Muscle layer of duodenum (tissue), 2 donors: ENCODE results near the gene POLN.
"Not testable (repeated sequence)": the region's sequence is repeated elsewhere in the genome, so short reads cannot be mapped to it uniquely, and the experiment has no call there.

Experiments used
- H3K27ac ChIP-seq: one replicate; pipeline ENCODE4 v1.7.0; 2013; ENCODE audit warnings: mild to moderate bottlenecking, low read length
- H3K27me3 ChIP-seq: one replicate; pipeline ENCODE4 v1.7.0; 2013; ENCODE audit warnings: low read depth, mild to moderate bottlenecking, control low read depth, low read length
- H3K36me3 ChIP-seq, 2 donors: one replicate each; pipeline ENCODE4 v1.7.0; 2013; ENCODE audit warnings: low read length in 2 of 2, control low read depth in 1 of 2, mild to moderate bottlenecking in 1 of 2; ENCODE audit not compliant: insufficient read depth in 2 of 2, control insufficient read depth in 1 of 2
- H3K4me1 ChIP-seq, 2 donors: one replicate each; pipeline ENCODE4 v1.7.0; 2013; ENCODE audit warnings: low read length in 2 of 2, mild to moderate bottlenecking in 2 of 2, control low read depth in 1 of 2, moderate library complexity in 1 of 2; ENCODE audit not compliant: insufficient read depth in 2 of 2, control insufficient read depth in 1 of 2
- H3K4me3 ChIP-seq, 2 donors: one replicate each; pipeline ENCODE4 v1.7.0; 2013; ENCODE audit warnings: low read length in 2 of 2, low read depth in 1 of 2, mild to moderate bottlenecking in 1 of 2
- H3K9me3 ChIP-seq, 2 donors: one replicate each; pipeline ENCODE4 v1.7.0; 2013; ENCODE audit warnings: low read length in 2 of 2, control low read depth in 1 of 2, mild to moderate bottlenecking in 1 of 2; ENCODE audit not compliant: control insufficient read depth in 1 of 2
- donor health status: healthy.

POLN gene

GRCh38 chr4:2040391-2041238 is 201.3 kb downstream of the POLN start:
- no peak overlapping the region for H3K27ac ChIP-seq
- peaks cover 3% of the 10 kb centered on the region for H3K27me3 ChIP-seq

GRCh38 chr4:2036866-2037265 is 205.1 kb downstream of the POLN start:
- no peaks in the 10 kb centered on the region for H3K27me3 ChIP-seq
- H3K9me3 ChIP-seq, result no peaks in the 10 kb centered on the region
- H3K36me3 ChIP-seq, result no peaks in the 10 kb centered on the region
- peaks cover 0 to 15% of the 10 kb centered on the region in 2 donors for H3K4me1 ChIP-seq
- H3K4me3 ChIP-seq, result peak overlapping the region in 1 of 2 donors; percentile 2
- no peak overlapping the region for H3K27ac ChIP-seq

More at GRCh38 chr4:2040391-2041238, 201.3 kb downstream of the POLN start:
- no peaks in the 10 kb centered on the region for H3K36me3 ChIP-seq
- H3K4me3 ChIP-seq, result peak overlapping the region in 1 of 2 donors; percentile 89
- H3K9me3 ChIP-seq, result peaks cover 0 to 3% of the 10 kb centered on the region in 2 donors
- H3K4me1 ChIP-seq, result peaks cover 0 to 23% of the 10 kb centered on the region in 2 donors

GRCh38 chr4:2036327-2036726 is 205.6 kb downstream of the POLN start:
- no peaks in the 10 kb centered on the region for H3K27me3 ChIP-seq
- H3K4me1 ChIP-seq, result peaks cover 0 to 10% of the 10 kb centered on the region in 2 donors
- no peak overlapping the region for H3K27ac ChIP-seq
- no peaks in the 10 kb centered on the region for H3K9me3 ChIP-seq
- peak overlapping the region in 1 of 2 donors; percentile 2 for H3K4me3 ChIP-seq
- H3K36me3 ChIP-seq, result no peaks in the 10 kb centered on the region

- H3K27ac ChIP-seq, H3K27me3 ChIP-seq, H3K36me3 ChIP-seq, H3K9me3 ChIP-seq, H3K4me3 ChIP-seq, H3K4me1 ChIP-seq: not testable (repeated sequence)
Measured at GRCh38 chr4:2031161-2031560, 210.8 kb downstream of the POLN start.

- not testable (repeated sequence) for H3K27ac ChIP-seq, H3K4me1 ChIP-seq, H3K27me3 ChIP-seq, H3K36me3 ChIP-seq, H3K9me3 ChIP-seq, H3K4me3 ChIP-seq
Measured at GRCh38 chr4:2027120-2027519, 214.8 kb downstream of the POLN start.

- Histone ChIP-seq H3K9me3 (no peaks in the 10 kb centered on the region), H3K27me3 (peaks cover 5% of the 10 kb centered on the region), H3K4me3 (no peak overlapping the region), H3K4me1 (no peaks in the 10 kb centered on the region), H3K36me3 (no peaks in the 10 kb centered on the region), H3K27ac (no peak overlapping the region)
Measured at GRCh38 chr4:2025817-2026216, 216.1 kb downstream of the POLN start.

GRCh38 chr4:2024683-2025082 is 217.2 kb downstream of the POLN start:
- H3K9me3 ChIP-seq, result no peaks in the 10 kb centered on the region
- H3K4me3 ChIP-seq, result no peak overlapping the region
- no peaks in the 10 kb centered on the region for H3K36me3 ChIP-seq
- H3K27me3 ChIP-seq, result peaks cover 5% of the 10 kb centered on the region
- H3K4me1 ChIP-seq, result no peaks in the 10 kb centered on the region
- no peak overlapping the region for H3K27ac ChIP-seq
